AG04450 (cell line): ENCODE measurements around the gene PABPC4L. TPM values are rescaled to one million over a fixed set of nuclear protein-coding genes. Genes with fewer than 3 reads are reported as not detected.
"Not testable (repeated sequence)": the region's sequence is repeated elsewhere in the genome, so short reads cannot be mapped to it uniquely, and the experiment has no call there.

Experiments
- CTCF ChIA-PET: fragments of 300-600, 350-600 bp; formaldehyde crosslinking; extraction: SDS; loops from one replicate; lab custom pipeline; 2022; ENCODE audit warnings: antibody characterized with exemption, inconsistent platforms; lab: Charles Lee
- POLR2A ChIA-PET: fragments of 350-600 bp; formaldehyde crosslinking; extraction: SDS; loops from one replicate; lab custom pipeline; 2021; ENCODE audit warnings: antibody characterized with exemption, inconsistent platforms; lab: Yijun Ruan, JAX
- DNase-seq: peaks from one replicate; pipeline ENCODE4 v3.0.0-alpha.2; 2011; ENCODE audit warnings: low read depth, low spot score
- H3K27ac ChIP-seq: one replicate; pipeline ENCODE4 v1.5.1; 2012; ENCODE audit warnings: low read depth, low read length, control low read depth
- H3K27me3 ChIP-seq: one replicate; pipeline ENCODE4 v1.6.0; 2012; ENCODE audit warnings: low read length; ENCODE audit not compliant: control insufficient read depth, insufficient read depth
- H3K4me3 ChIP-seq: 2 replicates; pipeline ENCODE4 v1.5.1; 2011; ENCODE audit warnings: mild to moderate bottlenecking, low read depth, low read length, control low read depth
- H3K9me3 ChIP-seq: 2 replicates; pipeline ENCODE4 v1.5.1; 2012; ENCODE audit warnings: low read length; ENCODE audit not compliant: control insufficient read depth, insufficient read depth
- polyA plus RNA-seq: library from polyadenylated mRNA; depleted of rRNA; stranded (reverse); fragments of >200 nt; gene quantifications from 2 replicates; pipeline ENCODE4 v1.2.3, GENCODE V29; 2011
- TF ChIP-seq, protein P1 (sequence below): IDR thresholded peaks from 2 replicates; pipeline ENCODE4 v1.5.1; 2011; ENCODE audit warnings: low read depth, low read length, control low read depth, inconsistent platforms

Gene PABPC4L
- polyA plus RNA-seq, 1 experiment: 1.3 TPM

DNA sequence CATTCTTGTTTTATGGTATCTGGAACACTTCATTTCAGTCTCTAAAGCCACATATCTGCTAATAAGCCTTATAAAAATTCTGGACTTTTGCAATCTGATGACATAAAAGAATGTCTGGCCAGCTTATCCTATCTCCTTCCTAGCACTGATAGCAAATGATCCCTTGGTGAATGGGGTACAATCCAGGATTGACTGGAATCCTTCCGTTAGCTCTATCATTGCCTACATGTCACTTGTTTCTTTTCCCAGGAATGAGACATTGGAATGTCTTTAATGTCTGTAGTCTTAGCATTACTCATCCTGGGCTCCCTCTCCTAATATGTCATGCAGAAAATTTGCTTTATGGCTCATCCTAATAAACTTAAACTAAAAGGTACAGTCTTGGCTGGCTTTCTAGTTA lies 14.8 kb upstream of the PABPC4L start:
- H3K9me3 ChIP-seq: no peaks in the 10 kb centered on the region
- CTCF ChIA-PET: no interaction called here
- POLR2A ChIA-PET: no interaction called here
- TF ChIP-seq, protein P1, sequence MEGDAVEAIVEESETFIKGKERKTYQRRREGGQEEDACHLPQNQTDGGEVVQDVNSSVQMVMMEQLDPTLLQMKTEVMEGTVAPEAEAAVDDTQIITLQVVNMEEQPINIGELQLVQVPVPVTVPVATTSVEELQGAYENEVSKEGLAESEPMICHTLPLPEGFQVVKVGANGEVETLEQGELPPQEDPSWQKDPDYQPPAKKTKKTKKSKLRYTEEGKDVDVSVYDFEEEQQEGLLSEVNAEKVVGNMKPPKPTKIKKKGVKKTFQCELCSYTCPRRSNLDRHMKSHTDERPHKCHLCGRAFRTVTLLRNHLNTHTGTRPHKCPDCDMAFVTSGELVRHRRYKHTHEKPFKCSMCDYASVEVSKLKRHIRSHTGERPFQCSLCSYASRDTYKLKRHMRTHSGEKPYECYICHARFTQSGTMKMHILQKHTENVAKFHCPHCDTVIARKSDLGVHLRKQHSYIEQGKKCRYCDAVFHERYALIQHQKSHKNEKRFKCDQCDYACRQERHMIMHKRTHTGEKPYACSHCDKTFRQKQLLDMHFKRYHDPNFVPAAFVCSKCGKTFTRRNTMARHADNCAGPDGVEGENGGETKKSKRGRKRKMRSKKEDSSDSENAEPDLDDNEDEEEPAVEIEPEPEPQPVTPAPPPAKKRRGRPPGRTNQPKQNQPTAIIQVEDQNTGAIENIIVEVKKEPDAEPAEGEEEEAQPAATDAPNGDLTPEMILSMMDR: no peak
- no peak overlapping the region for H3K27ac ChIP-seq
- no peak overlapping the region for H3K4me3 ChIP-seq
- no peaks in the 10 kb centered on the region for H3K27me3 ChIP-seq
- DNase-seq: no peak

DNA sequence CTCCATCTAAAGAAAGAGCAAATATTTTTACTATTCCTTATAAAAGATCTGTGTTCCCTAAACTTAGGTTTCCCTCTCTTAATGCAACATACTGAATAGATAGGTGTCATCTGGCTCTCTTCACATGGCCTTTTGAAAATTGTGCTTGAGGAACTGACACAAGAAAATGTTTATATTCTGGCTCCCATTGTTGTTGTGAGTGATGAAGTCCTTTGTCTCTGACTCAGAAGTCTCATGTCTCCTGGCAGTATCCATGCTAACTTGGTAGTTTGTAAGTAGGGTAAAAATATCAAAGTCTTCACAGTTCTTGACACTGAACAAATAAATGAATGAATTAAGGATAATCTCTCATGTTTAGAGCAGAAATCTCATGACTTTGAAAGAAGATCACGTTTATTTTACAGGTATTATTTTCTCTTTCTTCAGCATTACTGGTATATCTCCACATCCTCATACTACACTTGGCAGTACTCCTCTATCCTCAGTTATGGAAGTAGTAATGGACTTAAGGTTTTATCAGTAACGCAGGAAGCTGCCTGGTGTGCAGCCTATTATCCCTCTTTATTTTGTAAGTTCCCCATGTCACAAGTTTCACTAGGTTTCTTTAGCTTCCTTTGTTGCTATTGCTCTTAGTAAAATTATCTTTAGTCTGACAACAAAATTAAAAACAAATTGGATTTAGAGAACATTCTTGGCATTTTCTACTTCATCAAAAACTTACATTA lies 14.2 kb upstream of the PABPC4L start:
- POLR2A ChIA-PET: no interaction called here
- TF ChIP-seq, protein P1: no peak
- H3K27me3 ChIP-seq: no peaks in the 10 kb centered on the region
- no peak overlapping the region for H3K4me3 ChIP-seq
- no peaks in the 10 kb centered on the region for H3K9me3 ChIP-seq
- H3K27ac ChIP-seq: no peak overlapping the region
- CTCF ChIA-PET: no interaction called here
- DNase-seq: no peak

DNA sequence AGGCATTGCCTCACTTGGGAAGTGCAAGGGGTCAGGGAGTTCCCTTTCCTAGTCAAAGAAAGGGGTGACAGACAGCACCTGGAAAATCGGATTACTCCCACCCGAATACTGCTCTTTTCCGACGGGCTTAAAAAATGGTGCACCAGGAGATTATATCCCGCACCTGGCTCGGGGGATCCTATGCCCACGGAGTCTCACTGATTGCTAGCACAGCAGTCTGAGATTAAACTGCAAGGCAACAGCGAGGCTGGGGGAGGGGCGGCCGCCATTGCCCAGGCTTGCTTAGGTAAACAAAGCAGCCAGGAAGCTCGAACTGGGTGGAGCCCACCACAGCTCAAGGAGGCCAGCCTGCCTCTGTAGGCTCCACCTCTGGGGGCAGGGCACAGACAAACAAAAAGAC lies 6.4 kb upstream of the PABPC4L start:
- H3K9me3 ChIP-seq, H3K27me3 ChIP-seq, DNase-seq, H3K4me3 ChIP-seq, POLR2A ChIA-PET, H3K27ac ChIP-seq, CTCF ChIA-PET: not testable (repeated sequence)

DNA sequence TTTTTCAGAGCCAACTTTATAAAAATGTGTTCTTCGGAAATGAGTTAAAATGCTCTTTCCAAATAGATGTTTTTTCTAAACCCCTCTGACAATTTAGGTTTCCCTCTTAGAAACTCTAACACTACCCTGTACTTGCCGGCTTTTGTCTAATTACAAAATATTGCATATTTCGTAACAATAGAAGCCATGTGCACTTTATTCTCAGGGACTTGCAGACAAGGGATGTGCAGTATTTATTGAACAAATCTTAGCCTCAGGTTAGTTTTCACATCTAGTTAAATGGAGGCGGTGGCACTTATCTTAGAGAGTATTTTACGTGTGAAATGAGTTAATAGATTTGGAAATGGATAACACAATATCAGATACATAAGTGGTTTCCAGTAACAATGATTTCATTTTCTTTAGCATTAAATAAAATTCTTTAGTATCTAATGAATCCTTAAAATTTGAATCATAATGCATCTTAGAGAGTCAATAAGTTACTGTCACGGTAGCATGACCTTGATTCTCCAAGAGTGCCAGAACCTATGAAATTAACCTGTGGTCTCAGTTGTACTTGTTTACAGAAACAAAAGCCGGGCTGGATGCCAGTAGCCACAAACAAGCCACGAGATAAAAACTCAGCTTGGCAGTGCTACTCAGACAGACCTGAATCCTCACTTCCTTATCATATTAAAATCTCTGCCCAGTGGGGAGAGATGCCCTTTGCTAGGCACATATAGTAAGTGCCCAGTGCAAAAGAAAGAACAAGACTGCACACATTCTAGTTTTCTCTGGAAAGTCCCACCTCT lies 772 bp upstream of the PABPC4L start:
- H3K27me3 ChIP-seq: no peaks in the 10 kb centered on the region
- no peak for DNase-seq

DNA sequence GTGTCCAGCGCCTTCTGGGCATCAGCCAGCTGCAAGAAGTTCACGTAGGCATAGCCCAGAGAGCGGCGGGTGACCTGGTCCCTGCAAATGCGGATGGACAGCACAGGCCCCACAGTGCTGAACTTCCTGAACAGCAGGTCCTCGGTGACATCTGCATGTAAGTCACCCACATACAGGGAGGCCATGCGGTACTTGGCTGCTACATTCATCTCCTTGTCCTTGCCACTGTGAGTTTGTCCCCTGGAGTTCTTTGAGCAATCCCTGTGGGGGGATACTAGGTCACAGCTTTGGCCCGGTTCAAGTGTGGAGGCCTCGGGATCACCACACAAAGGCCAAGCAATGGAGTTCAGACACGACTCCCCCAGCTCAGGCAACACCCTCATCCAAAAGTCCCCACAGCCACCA lies 776 bp downstream of the PABPC4L start:
- POLR2A ChIA-PET: no interaction called here
- H3K4me3 ChIP-seq: peak overlapping the region; percentile 57
- CTCF ChIA-PET: no interaction called here
- no peaks in the 10 kb centered on the region for H3K27me3 ChIP-seq
- TF ChIP-seq, protein P1: no peak
- H3K9me3 ChIP-seq: no peaks in the 10 kb centered on the region
- DNase-seq: no peak
- H3K27ac ChIP-seq: no peak overlapping the region

More for the DNA sequence above, 772 bp upstream of the PABPC4L start:
- Histone ChIP-seq H3K9me3 (no peaks in the 10 kb centered on the region), H3K27ac (no peak overlapping the region), H3K4me3 (no peak overlapping the region)
- CTCF ChIA-PET: no interaction called here
- POLR2A ChIA-PET: no interaction called here
- TF ChIP-seq, protein P1: no peak
